BJ (cell line): ENCODE measurements around the gene ACAP1. TPM values are rescaled to one million over a fixed set of nuclear protein-coding genes. Genes with fewer than 3 reads are reported as not detected.

Source experiments
- CTCF ChIA-PET: fragments of 350-600 bp; formaldehyde crosslinking; extraction: SDS; loops from one replicate; lab custom pipeline; 2021; ENCODE audit warnings: antibody characterized with exemption, inconsistent platforms; lab: Yijun Ruan, JAX
- POLR2A ChIA-PET: fragments of 300-600 bp; sonication (Branson Sonifier 250); formaldehyde crosslinking; extraction: SDS; loops from one replicate; lab custom pipeline; 2021; ENCODE audit warnings: antibody characterized with exemption; lab: Charles Lee
- DNase-seq: peaks from one replicate; pipeline ENCODE4 v3.0.0-alpha.2; 2011; ENCODE audit warnings: low read depth
- H3K27me3 ChIP-seq: 2 replicates; pipeline ENCODE4 v1.6.0; 2011; ENCODE audit warnings: low read length; ENCODE audit not compliant: control insufficient read depth, insufficient read depth
- H3K36me3 ChIP-seq: 2 replicates; pipeline ENCODE4 v1.5.1; 2011; ENCODE audit warnings: low read length; ENCODE audit not compliant: control insufficient read depth, insufficient read depth
- H3K4me3 ChIP-seq: 2 replicates; pipeline ENCODE4 v1.5.1; 2011; ENCODE audit warnings: low read depth, mild to moderate bottlenecking, control low read depth, low read length
- CTCF ChIP-seq: IDR thresholded peaks from 2 replicates; pipeline ENCODE4 v1.5.1; 2011; ENCODE audit warnings: low read depth, mild to moderate bottlenecking, control low read depth, inconsistent platforms, low read length, moderate library complexity; ENCODE audit not compliant: insufficient read depth
- polyA plus RNA-seq: library from polyadenylated mRNA; depleted of rRNA; stranded (reverse); fragments of >200 nt; gene quantifications from 2 replicates; pipeline ENCODE4 v1.2.3, GENCODE V29; 2011; rRNA removed
- small RNA-seq: library from RNA; depleted of rRNA; stranded (forward); fragments of <200 nt; gene quantifications from one replicate; pipeline ENCODE3, GENCODE V24; 2012; ENCODE audit warnings: low replicate concordance, low read depth; ENCODE audit not compliant: insufficient read length

Gene ACAP1
- polyA plus RNA-seq, 1 experiment = 1.7 TPM

GRCh38 chr17:7396147-7396546 lies 59.8 kb downstream of the ACAP1 start:
- POLR2A ChIA-PET = no interaction called here

GRCh38 chr17:7398612-7399011 lies 62.3 kb downstream of the ACAP1 start:
- CTCF ChIA-PET = interaction anchor here (0.6 to 1.8 kb wide), 3 partner anchors 115 to 191 kb away, joined by 3 to 6 read pairs (median 4); no protein-coding TSS in a partner anchor

More at GRCh38 chr17:7396147-7396546, 59.8 kb downstream of the ACAP1 start:
- Histone ChIP-seq H3K36me3 (peaks cover 1% of the 10 kb centered on the region; the same call in 1 of the 2 replicates), H3K4me3 (no peak overlapping the region), H3K27me3 (no peaks in the 10 kb centered on the region)
- DNase-seq = no peak
- CTCF ChIA-PET = no interaction called here
- TF ChIP-seq CTCF = no peak

More at GRCh38 chr17:7398612-7399011, 62.3 kb downstream of the ACAP1 start:
- POLR2A ChIA-PET = interaction anchor here (0.6 kb wide), 1 partner anchor 77 kb away, joined by 3 read pairs; no protein-coding TSS in a partner anchor
- H3K36me3 ChIP-seq = no peaks in the 10 kb centered on the region
- no peaks in the 10 kb centered on the region for H3K27me3 ChIP-seq
- TF ChIP-seq CTCF = no peak
- no peak overlapping the region for H3K4me3 ChIP-seq
- DNase-seq = no peak

Small RNA genes within 50 kb of the gene (small RNA-seq; reads per million reads assigned to genes)
- gene AC026954.2 = not detected

Other genes with a start within 250 kb of the ACAP1 start
- gene ASGR2, start 221.7 kb upstream of the ACAP1 start, polyA plus RNA-seq = not detected in 2 replicates
- 0.56 and 0.59 TPM in 2 replicates for gene ASGR1, start 157.2 kb upstream of the ACAP1 start, polyA plus RNA-seq
- 13.3 and 20.4 TPM in 2 replicates for gene DLG4, start 116.7 kb upstream of the ACAP1 start, polyA plus RNA-seq
- gene ACADVL, start 116.6 kb upstream of the ACAP1 start, polyA plus RNA-seq = 335 and 517 TPM in 2 replicates
- gene DVL2, start 102.0 kb upstream of the ACAP1 start, polyA plus RNA-seq = 3.6 and 5.0 TPM in 2 replicates
- gene PHF23, start 97.1 kb upstream of the ACAP1 start, polyA plus RNA-seq = 59.0 and 72.8 TPM in 2 replicates
- 762 and 865 TPM in 2 replicates for gene GABARAP, start 94.1 kb upstream of the ACAP1 start, polyA plus RNA-seq
- 117 and 129 TPM in 2 replicates for gene CTDNEP1, start 84.8 kb upstream of the ACAP1 start, polyA plus RNA-seq
- 29.8 and 35.6 TPM in 2 replicates for gene ELP5, start 84.3 kb upstream of the ACAP1 start, polyA plus RNA-seq
- gene CLDN7, start 74.1 kb upstream of the ACAP1 start, polyA plus RNA-seq = 1.5 and 2.1 TPM in 2 replicates
- 0.15 and 0.36 TPM in 2 replicates for gene SLC2A4, start 54.8 kb upstream of the ACAP1 start, polyA plus RNA-seq
- 0.11 TPM in 2 replicates for gene YBX2, start 41.9 kb upstream of the ACAP1 start, polyA plus RNA-seq
- gene EIF5A, start 28.9 kb upstream of the ACAP1 start, polyA plus RNA-seq = 556 and 579 TPM in 2 replicates
- 12.7 and 37.4 TPM in 2 replicates for gene GPS2, start 21.2 kb upstream of the ACAP1 start, polyA plus RNA-seq
- gene NEURL4, start 7.2 kb upstream of the ACAP1 start, polyA plus RNA-seq = 8.0 and 14.9 TPM in 2 replicates
- 16.2 and 19.8 TPM in 2 replicates for gene KCTD11, start 15.6 kb downstream of the ACAP1 start, polyA plus RNA-seq
- not detected in 2 replicates for gene TMEM95, start 18.6 kb downstream of the ACAP1 start, polyA plus RNA-seq
- gene TNK1, start 44.6 kb downstream of the ACAP1 start, polyA plus RNA-seq = 1.7 and 2.2 TPM in 2 replicates
- gene PLSCR3, start 58.0 kb downstream of the ACAP1 start, polyA plus RNA-seq = 40.1 and 76.1 TPM in 2 replicates
- 65.4 and 101 TPM in 2 replicates for gene TMEM256, start 67.6 kb downstream of the ACAP1 start, polyA plus RNA-seq
- gene NLGN2, start 71.3 kb downstream of the ACAP1 start, polyA plus RNA-seq = 6.0 and 8.5 TPM in 2 replicates
- not detected in 2 replicates for gene SPEM1, start 83.8 kb downstream of the ACAP1 start, polyA plus RNA-seq
- gene SPEM2, start 89.1 kb downstream of the ACAP1 start, polyA plus RNA-seq = not detected in 2 replicates
- not detected in 2 replicates for gene SPEM3, start 92.3 kb downstream of the ACAP1 start, polyA plus RNA-seq
- gene TMEM102, start 98.9 kb downstream of the ACAP1 start, polyA plus RNA-seq = 1.8 and 3.0 TPM in 2 replicates
- 0.50 and 0.98 TPM in 2 replicates for gene FGF11, start 103.0 kb downstream of the ACAP1 start, polyA plus RNA-seq
- gene CHRNB1, start 108.5 kb downstream of the ACAP1 start, polyA plus RNA-seq = 6.8 and 7.4 TPM in 2 replicates
- 23.6 and 25.9 TPM in 2 replicates for gene ZBTB4, start 143.1 kb downstream of the ACAP1 start, polyA plus RNA-seq
- gene SLC35G6, start 144.9 kb downstream of the ACAP1 start, polyA plus RNA-seq = not detected in 2 replicates
- gene POLR2A, start 147.8 kb downstream of the ACAP1 start, polyA plus RNA-seq = 21.5 and 27.7 TPM in 2 replicates
- gene TNFSF12, start 212.5 kb downstream of the ACAP1 start, polyA plus RNA-seq = 29.2 and 49.5 TPM in 2 replicates
- gene TNFSF13, start 222.2 kb downstream of the ACAP1 start, polyA plus RNA-seq = 2.0 and 2.4 TPM in 2 replicates
- 69.8 and 72.2 TPM in 2 replicates for gene SENP3, start 225.4 kb downstream of the ACAP1 start, polyA plus RNA-seq
- gene CD68, start 243.1 kb downstream of the ACAP1 start, polyA plus RNA-seq = 58.2 and 93.2 TPM in 2 replicates
- gene MPDU1, start 247.3 kb downstream of the ACAP1 start, polyA plus RNA-seq = 142 and 174 TPM in 2 replicates